Breast epithelium (tissue), 3 donors: ENCODE results near the gene GPBP1.

Source experiments
- POLR2AphosphoS5 ChIP-seq, 3 donors: sonication (generic); formaldehyde crosslinking; IDR thresholded peaks; one replicate each; pipeline ENCODE4 v1.6.1; 2017; ENCODE audit warnings: antibody characterized with exemption in 3 of 3
- TF ChIP-seq, protein P1 (sequence below), 3 donors: fragments of 450-650 bp; IDR thresholded peaks; one replicate each; pipeline ENCODE4 v1.5.1; 2016 to 2017; ENCODE audit warnings: antibody characterized with exemption in 3 of 3, mild to moderate bottlenecking in 3 of 3, moderate library complexity in 3 of 3

- no peak for TF ChIP-seq POLR2AphosphoS5 (IDR thresholded peaks at IDR 0.05)
- TF ChIP-seq, protein P1, sequence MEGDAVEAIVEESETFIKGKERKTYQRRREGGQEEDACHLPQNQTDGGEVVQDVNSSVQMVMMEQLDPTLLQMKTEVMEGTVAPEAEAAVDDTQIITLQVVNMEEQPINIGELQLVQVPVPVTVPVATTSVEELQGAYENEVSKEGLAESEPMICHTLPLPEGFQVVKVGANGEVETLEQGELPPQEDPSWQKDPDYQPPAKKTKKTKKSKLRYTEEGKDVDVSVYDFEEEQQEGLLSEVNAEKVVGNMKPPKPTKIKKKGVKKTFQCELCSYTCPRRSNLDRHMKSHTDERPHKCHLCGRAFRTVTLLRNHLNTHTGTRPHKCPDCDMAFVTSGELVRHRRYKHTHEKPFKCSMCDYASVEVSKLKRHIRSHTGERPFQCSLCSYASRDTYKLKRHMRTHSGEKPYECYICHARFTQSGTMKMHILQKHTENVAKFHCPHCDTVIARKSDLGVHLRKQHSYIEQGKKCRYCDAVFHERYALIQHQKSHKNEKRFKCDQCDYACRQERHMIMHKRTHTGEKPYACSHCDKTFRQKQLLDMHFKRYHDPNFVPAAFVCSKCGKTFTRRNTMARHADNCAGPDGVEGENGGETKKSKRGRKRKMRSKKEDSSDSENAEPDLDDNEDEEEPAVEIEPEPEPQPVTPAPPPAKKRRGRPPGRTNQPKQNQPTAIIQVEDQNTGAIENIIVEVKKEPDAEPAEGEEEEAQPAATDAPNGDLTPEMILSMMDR (IDR thresholded peaks at IDR 0.05), result no peak
Observed at GRCh38 chr5:57215629-57216195, 41.9 kb downstream of the GPBP1 start.
